Head of caudate nucleus (tissue), 42 donors: Measurements from ENCODE around the gene TCP1.
"Not testable (repeated sequence)": the region's sequence is repeated elsewhere in the genome, so short reads cannot be mapped to it uniquely, and the experiment has no call there.

ENCODE experiments used
- DNase-seq, 42 donors: peaks; one replicate each; pipeline versions ENCODE4 v3.0.0 to v3.0.0-alpha.2; 2020 to 2021; ENCODE audit warnings: mixed read lengths in 7 of 42
- intact Hi-C: fragments of 100-400 bp; cut with DNase I; formaldehyde crosslinking; loops from one replicate; pipeline ENCODE4 v1.15.0; 2022

TCP1 gene

DNA sequence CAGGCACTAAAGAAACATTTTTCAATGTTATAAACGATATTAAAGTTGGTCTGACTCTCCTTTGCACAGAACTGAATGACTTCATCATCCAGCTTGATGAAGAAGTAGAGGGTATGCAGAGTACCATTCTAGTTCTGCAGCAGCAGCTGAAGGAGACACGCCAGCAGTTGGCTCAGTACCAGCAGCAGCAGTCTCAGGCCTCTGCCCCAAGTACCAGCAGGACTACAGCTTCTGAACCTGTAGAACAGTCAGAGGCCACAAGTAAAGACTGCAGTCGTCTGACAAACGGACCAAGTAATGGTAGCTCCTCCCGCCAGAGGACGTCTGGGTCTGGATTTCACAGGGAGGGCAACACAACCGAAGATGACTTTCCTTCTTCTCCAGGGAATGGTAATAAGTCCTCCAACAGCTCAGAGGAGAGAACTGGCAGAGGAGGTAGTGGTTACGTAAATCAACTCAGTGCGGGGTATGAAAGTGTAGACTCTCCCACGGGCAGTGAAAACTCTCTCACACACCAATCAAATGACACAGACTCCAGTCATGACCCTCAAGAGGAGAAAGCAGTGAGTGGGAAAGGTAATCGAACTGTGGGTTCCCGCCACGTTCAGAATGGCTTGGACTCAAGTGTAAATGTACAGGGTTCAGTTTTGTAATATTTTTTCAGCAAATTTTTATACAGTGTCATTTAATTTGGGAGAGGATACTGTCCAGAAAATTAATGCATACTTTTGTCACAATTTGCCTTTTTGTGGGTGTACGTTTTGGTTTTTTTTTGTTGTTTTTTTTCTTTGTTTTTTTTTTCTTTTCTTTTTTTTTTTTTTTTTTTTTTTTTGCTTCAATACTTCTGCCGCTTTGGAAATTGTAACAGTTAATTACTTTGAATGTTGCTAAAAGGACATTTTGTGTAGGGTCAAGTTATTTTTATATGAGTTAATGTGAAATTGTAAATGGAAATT lies 34.2 kb downstream of the TCP1 start:
- intact Hi-C loops = no loop called here
- peak in 20 of 42 donors; percentile 9 to 71 (median 26) for DNase-seq

GRCh38 chr6:159754401-159754800 lies 35.0 kb downstream of the TCP1 start:
- intact Hi-C loops = no loop called here
- DNase-seq = no peak

GRCh38 chr6:159753081-159753872 lies 36.1 kb downstream of the TCP1 start:
- no peak for DNase-seq
- intact Hi-C loops = no loop called here

DNA sequence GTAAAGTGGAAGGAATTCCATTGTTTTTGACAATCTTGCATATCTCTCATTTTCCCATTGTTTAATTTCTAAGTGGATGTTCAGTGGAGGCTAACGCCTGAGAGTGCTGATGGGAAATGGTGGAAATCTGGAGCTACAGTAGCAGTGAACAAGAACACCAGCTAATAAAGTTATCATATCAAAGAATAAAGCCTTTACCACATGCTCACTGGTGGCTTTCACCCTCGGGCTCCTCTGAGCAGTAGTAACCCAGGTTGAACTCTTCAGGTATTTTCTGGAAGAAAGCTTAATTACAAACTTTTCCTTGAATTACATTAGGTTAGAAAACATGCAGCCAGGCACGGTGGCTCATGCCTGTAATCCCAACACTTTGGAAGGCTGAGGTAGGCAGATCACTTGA lies 38.0 kb downstream of the TCP1 start:
- intact Hi-C loops = no loop called here
- no peak for DNase-seq

DNA sequence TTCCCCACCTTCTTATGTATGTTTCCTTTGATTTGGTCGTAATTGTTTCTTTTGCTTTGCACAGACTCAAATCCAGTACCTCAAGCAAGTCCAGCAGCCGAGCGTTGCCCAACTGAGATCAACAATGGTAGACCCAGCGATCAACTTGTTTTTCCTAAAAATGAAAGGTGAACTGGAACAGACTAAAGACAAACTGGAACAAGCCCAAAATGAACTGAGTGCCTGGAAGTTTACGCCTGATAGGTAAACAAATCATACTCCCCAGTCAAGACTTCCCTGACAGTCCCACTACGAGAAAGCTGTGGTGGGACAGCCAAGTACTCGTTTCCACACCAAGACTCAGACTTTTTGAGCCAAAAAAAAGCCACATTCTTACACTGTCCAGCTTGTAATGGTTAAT lies 41.3 kb downstream of the TCP1 start:
- intact Hi-C loops, DNase-seq: not testable (repeated sequence)

GRCh38 chr6:159746759-159747158 lies 42.6 kb downstream of the TCP1 start:
- no peak for DNase-seq
- intact Hi-C loops = no loop called here

DNA sequence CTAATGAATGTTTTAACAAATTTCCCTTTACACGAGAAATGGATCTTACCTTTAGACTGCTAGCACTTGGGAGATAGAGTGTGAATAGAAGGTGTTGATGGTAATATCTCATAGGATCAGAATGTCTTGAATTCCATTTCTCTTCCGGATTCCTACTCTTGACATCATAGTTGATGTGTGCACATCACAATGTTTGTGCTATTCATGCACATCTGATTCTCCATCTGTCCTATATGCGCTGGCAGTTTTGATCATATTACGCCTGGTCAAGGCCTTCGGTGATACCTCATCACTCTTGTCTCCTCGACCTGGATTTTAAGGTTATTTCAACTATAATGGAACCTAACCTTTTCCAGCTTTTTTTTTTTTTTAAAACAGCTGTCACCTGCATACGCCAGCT lies 44.3 kb downstream of the TCP1 start:
- intact Hi-C loops = no loop called here
- DNase-seq = no peak

- intact Hi-C loops = no loop called here
- no peak for DNase-seq
Observed at GRCh38 chr6:159742165-159742564, 47.2 kb downstream of the TCP1 start.

- no peak for DNase-seq
- intact Hi-C loops = no loop called here
Observed at GRCh38 chr6:159739341-159739740, 50.1 kb downstream of the TCP1 start.

- intact Hi-C loops = no loop called here
- no peak for DNase-seq
Observed at GRCh38 chr6:159736908-159737307, 52.5 kb downstream of the TCP1 start.

DNA sequence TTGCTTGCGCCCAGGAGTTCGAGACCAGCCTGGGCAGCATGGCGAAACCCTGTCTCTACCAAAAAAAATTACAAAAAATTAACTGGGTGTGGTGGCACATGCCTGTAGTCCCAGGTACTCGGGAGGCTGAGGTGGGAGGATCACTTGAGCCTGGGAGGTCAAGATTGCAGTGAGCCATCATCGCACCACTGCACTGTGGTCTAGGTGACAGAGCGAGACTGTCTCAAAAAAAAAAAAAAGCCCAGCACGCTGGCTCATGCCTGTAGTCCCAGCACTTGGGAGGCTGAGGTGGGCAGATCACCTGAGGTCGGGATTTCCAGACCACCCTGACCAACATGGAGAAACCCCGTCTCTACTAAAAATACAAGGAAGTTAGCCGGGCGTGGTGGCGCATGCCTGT lies 56.0 kb downstream of the TCP1 start:
- DNase-seq, intact Hi-C loops: not testable (repeated sequence)

- intact Hi-C loops, DNase-seq: not testable (repeated sequence)
Observed at GRCh38 chr6:159732550-159732949, 56.9 kb downstream of the TCP1 start.

- intact Hi-C loops = no loop called here
- no peak for DNase-seq
Observed at GRCh38 chr6:159730332-159730676, 59.1 kb downstream of the TCP1 start.

- intact Hi-C loops = no loop called here
- peak in 1 of 42 donors; percentile 13 for DNase-seq
Observed at GRCh38 chr6:159729598-159730331, 59.6 kb downstream of the TCP1 start.

DNA sequence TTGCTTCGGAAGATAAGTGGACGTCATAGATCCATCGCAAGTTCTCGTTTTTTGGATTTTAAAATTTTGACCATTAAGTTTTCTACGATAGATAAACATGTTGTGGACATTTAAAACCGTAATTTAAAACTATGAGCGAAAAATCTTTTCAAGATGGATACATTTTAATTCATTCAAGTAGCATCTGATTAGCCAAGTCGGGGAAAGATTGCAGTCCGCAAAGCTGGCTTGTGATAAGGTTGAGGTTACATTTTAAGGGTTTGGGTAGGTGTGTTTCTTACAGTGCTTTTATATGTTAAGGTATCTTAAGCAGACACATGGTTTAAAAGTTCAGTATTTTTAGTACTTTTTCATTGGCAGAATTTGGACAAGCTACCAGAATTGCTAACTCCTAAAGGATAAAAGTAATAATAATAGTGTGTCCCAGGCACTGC lies 60.9 kb downstream of the TCP1 start:
- intact Hi-C loops = no loop called here
- no peak for DNase-seq
